ENCODE results near the gene KRTAP10-10.
A peak's percentile ranks its signal among the peaks of the same experiment; 100 is the strongest.
"Not testable (repeated sequence)": the region's sequence is repeated elsewhere in the genome, so short reads cannot be mapped to it uniquely, and the experiment has no call there.

Gene KRTAP10-10

GRCh38 chr21:44671911-44672310 is 34.8 kb downstream of the KRTAP10-10 start:
- no peak for TF ChIP-seq CTCF (IDR thresholded peaks at IDR 0.05)
- H3K27ac ChIP-seq: no peak overlapping the region
- no peak overlapping the region for H3K4me3 ChIP-seq
- no peak for DNase-seq (ENCODE audit: low spot score)

- DNase-seq (ENCODE audit: low spot score): no peak
- Histone ChIP-seq H3K27ac (no peak overlapping the region), H3K4me3 (no peak overlapping the region)
- no peak for TF ChIP-seq CTCF (IDR thresholded peaks at IDR 0.05)
Observed at GRCh38 chr21:44677881-44678280, 40.7 kb downstream of the KRTAP10-10 start.

- no peak for DNase-seq (ENCODE audit: low spot score)
- no peak overlapping the region for H3K4me3 ChIP-seq
- no peak overlapping the region for H3K27ac ChIP-seq
- TF ChIP-seq CTCF (IDR thresholded peaks at IDR 0.05): no peak
Observed at GRCh38 chr21:44681152-44681551, 44.0 kb downstream of the KRTAP10-10 start.

- DNase-seq (ENCODE audit: low spot score): peak; percentile 46
- no peak for TF ChIP-seq CTCF (IDR thresholded peaks at IDR 0.05)
- Histone ChIP-seq H3K4me3 (no peak within 1 kb of the TSS), H3K27ac (no peak within 1 kb of the TSS)
Observed at GRCh38 chr21:44681861-44682579, 44.9 kb downstream of the KRTAP10-10 start, which contains the start of gene KRTAP12-1. Gene KRTAP12-1 (minus strand): TSS chr21:44682163. CDS start chr21:44682123, 40 bp downstream.

- no peak for DNase-seq (ENCODE audit: low spot score)
- Histone ChIP-seq H3K27ac (no peak overlapping the region), H3K4me3 (no peak overlapping the region)
- no peak for TF ChIP-seq CTCF (IDR thresholded peaks at IDR 0.05)
Observed at GRCh38 chr21:44682580-44683151, 45.5 kb downstream of the KRTAP10-10 start.

- no peak for DNase-seq (ENCODE audit: low spot score)
- H3K4me3 ChIP-seq: no peak overlapping the region
- no peak for TF ChIP-seq CTCF (IDR thresholded peaks at IDR 0.05)
- no peak overlapping the region for H3K27ac ChIP-seq
Observed at GRCh38 chr21:44684077-44684476, 46.9 kb downstream of the KRTAP10-10 start.

GRCh38 chr21:44684483-44684882 is 47.3 kb downstream of the KRTAP10-10 start:
- TF ChIP-seq CTCF (IDR thresholded peaks at IDR 0.05): no peak
- peak; percentile 64 for DNase-seq (ENCODE audit: low spot score)
- H3K4me3 ChIP-seq: no peak overlapping the region
- no peak overlapping the region for H3K27ac ChIP-seq

- peak; percentile 45 for DNase-seq (ENCODE audit: low spot score)
- H3K4me3 ChIP-seq, H3K27ac ChIP-seq: not testable (repeated sequence)
Observed at GRCh38 chr21:44685050-44685449, 47.9 kb downstream of the KRTAP10-10 start.
